Fibroblast of lung (primary cell): Measurements from ENCODE around the gene UVRAG. TPM values are rescaled to one million over a fixed set of nuclear protein-coding genes. Genes with fewer than 3 reads are reported as not detected.

Experiments
- DNase-seq, 2 donors: peaks; one replicate each; pipeline versions ENCODE4 v3.0.0 to v3.0.0-alpha.2; 2010; ENCODE audit warnings: low read depth in 2 of 2
- H2AFZ ChIP-seq: 2 replicates; pipeline ENCODE4 v1.5.1; 2012; ENCODE audit warnings: low read length, control low read depth, inconsistent platforms
- H3K27ac ChIP-seq: 2 replicates; pipeline ENCODE4 v1.5.1; 2011; ENCODE audit warnings: low read length, control low read depth; ENCODE audit not compliant: insufficient read depth
- H3K27me3 ChIP-seq: 2 replicates; pipeline ENCODE4 v1.5.1; 2011; ENCODE audit warnings: mild to moderate bottlenecking, low read length; ENCODE audit not compliant: control insufficient read depth, insufficient read depth
- H3K36me3 ChIP-seq: 2 replicates; pipeline ENCODE4 v1.5.1; 2011; ENCODE audit warnings: low read length; ENCODE audit not compliant: control insufficient read depth, insufficient read depth
- H3K4me1 ChIP-seq: 2 replicates; pipeline ENCODE4 v1.5.1; 2011; ENCODE audit warnings: low read length; ENCODE audit not compliant: control insufficient read depth, insufficient read depth; ENCODE audit errors: extremely low read depth
- H3K4me2 ChIP-seq: 2 replicates; pipeline ENCODE4 v1.5.1; 2011; ENCODE audit warnings: low read length, control low read depth; ENCODE audit not compliant: insufficient read depth; ENCODE audit errors: extremely low read depth
- H3K4me3 ChIP-seq, 4 experiments: fragments of 200-600 bp in 1 of 4; sonication (generic) in 1 of 4; replicated peaks in 1 of 4; 2 replicates each; pipeline ENCODE4 v1.5.1; 2011 to 2016; ENCODE audit warnings: low read length in 4 of 4, low read depth in 3 of 4, mild to moderate bottlenecking in 3 of 4, control low read depth in 2 of 4, inconsistent platforms in 1 of 4, mixed read lengths in 1 of 4; ENCODE audit not compliant: insufficient read depth in 1 of 4; ENCODE audit errors: control extremely low read depth in 1 of 4
- H3K79me2 ChIP-seq: 2 replicates; pipeline ENCODE4 v1.5.1; 2012; ENCODE audit warnings: mild to moderate bottlenecking, low read length, inconsistent platforms; ENCODE audit not compliant: control insufficient read depth, insufficient read depth
- H3K9ac ChIP-seq: 2 replicates; pipeline ENCODE4 v1.5.1; 2011; ENCODE audit warnings: mild to moderate bottlenecking, low read length, control low read depth; ENCODE audit not compliant: insufficient read depth
- H3K9me3 ChIP-seq: 2 replicates; pipeline ENCODE4 v1.5.1; 2012; ENCODE audit warnings: low read depth, low read length; ENCODE audit not compliant: control insufficient read depth, insufficient read depth
- H4K20me1 ChIP-seq: 2 replicates; pipeline ENCODE4 v1.5.1; 2011; ENCODE audit warnings: low read length; ENCODE audit not compliant: control insufficient read depth, insufficient read depth; ENCODE audit errors: extremely low read depth
- EZH2 ChIP-seq: IDR thresholded peaks from 2 replicates; pipeline ENCODE4 v1.5.1; 2012; ENCODE audit warnings: low read length, control low read depth, mild to moderate bottlenecking; ENCODE audit errors: missing control alignments
- polyA plus RNA-seq, 2 donors: library from polyadenylated mRNA; depleted of rRNA in 1 of 2; stranded (reverse) in 1 of 2; unstranded in 1 of 2; fragments of >200 nt; gene quantifications; 2 replicates each; pipeline ENCODE4 v1.2.1, GENCODE V29; 2011 to 2012; ENCODE audit warnings: missing spikeins in 1 of 2
- total RNA-seq: library from RNA; depleted of rRNA; stranded (reverse); fragments of >200 nt; gene quantifications from 2 replicates; pipeline ENCODE4 v1.2.1, GENCODE V29; 2014
- TF ChIP-seq, protein P1 (sequence below), 2 donors: IDR thresholded peaks in 1 of 2; conservative IDR thresholded peaks in 1 of 2; 1 replicate in 1 of 2; 2 replicates in 1 of 2; pipeline ENCODE4 v1.5.1; 2011 to 2012; ENCODE audit warnings: low read length in 2 of 2, control low read depth in 1 of 2, inconsistent platforms in 1 of 2, low read depth in 1 of 2, mild to moderate bottlenecking in 1 of 2

UVRAG gene
- total and polyA plus RNA-seq, 2 donors (not counting 1 experiment from before 2014, with no cell fraction given) = 15.8 to 22.1 TPM

- H3K4me2 ChIP-seq = peak overlapping the region; percentile 78
- peaks cover 8% of the 10 kb centered on the region for H3K4me1 ChIP-seq
- H3K9ac ChIP-seq = peak overlapping the region; percentile 87
- no peaks in the 10 kb centered on the region for H3K27me3 ChIP-seq
- H3K27ac ChIP-seq = peak overlapping the region; percentile 83
- no peaks in the 10 kb centered on the region for H3K9me3 ChIP-seq
- no peaks in the 10 kb centered on the region for H3K36me3 ChIP-seq
- H2AFZ ChIP-seq = peak overlapping the region; percentile 29
- TF ChIP-seq, protein P1, sequence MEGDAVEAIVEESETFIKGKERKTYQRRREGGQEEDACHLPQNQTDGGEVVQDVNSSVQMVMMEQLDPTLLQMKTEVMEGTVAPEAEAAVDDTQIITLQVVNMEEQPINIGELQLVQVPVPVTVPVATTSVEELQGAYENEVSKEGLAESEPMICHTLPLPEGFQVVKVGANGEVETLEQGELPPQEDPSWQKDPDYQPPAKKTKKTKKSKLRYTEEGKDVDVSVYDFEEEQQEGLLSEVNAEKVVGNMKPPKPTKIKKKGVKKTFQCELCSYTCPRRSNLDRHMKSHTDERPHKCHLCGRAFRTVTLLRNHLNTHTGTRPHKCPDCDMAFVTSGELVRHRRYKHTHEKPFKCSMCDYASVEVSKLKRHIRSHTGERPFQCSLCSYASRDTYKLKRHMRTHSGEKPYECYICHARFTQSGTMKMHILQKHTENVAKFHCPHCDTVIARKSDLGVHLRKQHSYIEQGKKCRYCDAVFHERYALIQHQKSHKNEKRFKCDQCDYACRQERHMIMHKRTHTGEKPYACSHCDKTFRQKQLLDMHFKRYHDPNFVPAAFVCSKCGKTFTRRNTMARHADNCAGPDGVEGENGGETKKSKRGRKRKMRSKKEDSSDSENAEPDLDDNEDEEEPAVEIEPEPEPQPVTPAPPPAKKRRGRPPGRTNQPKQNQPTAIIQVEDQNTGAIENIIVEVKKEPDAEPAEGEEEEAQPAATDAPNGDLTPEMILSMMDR (conservative IDR thresholded peaks at IDR 0.05 in 1 of 2, IDR thresholded peaks at IDR 0.05 in 1 of 2; ENCODE audit: low read depth in 1 of 2, low read length in 2 of 2) = no peak
- TF ChIP-seq EZH2 = no peak
- DNase-seq = peak; percentile 24 to 46
- H3K79me2 ChIP-seq = peaks cover 16% of the 10 kb centered on the region
- peak overlapping the region; percentile 78 to 94 (median 92) for H3K4me3 ChIP-seq
- H4K20me1 ChIP-seq = no peaks in the 10 kb centered on the region
Observed at GRCh38 chr11:75815345-75816168, 547 bp downstream of the UVRAG start.

DNA sequence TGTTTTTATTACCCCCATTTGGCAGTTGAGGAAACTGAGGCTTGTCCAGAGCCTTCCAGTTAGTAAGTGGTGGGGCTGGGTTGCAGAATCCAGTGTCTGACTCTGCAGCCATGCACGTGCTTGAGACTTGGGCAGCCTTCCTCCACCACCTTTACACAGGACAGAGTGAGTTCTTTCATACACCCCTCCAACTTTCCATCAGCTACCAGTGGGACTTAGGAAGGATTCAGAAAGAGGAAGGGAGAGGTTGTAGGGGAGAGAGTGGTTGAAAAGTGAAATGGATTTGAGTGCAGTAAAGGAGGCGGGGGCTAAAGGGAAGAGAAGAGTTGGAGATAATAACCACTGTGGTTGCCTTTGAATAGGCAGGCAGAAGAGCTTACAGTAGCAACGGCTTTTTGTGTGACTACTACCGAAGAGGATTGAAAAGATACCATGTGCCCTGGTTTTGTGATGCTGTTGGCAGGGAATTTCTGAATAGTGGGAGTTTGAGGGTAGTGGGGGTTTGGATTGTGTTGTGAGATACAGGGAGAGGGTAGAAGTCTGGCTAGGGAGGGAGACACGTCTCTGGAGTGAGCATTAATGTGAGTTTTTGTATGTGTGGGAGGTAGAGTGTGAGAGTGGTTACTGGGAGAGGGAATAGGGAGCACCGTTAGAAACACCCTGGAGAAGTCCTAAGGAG, 1.7 kb downstream of the UVRAG start:
- H3K4me2 ChIP-seq = peak overlapping the region; percentile 78
- peak in 1 of 2 donors; percentile 23 for DNase-seq
- H3K79me2 ChIP-seq = peaks cover 23% of the 10 kb centered on the region
- peaks cover 10% of the 10 kb centered on the region for H3K4me1 ChIP-seq
- H2AFZ ChIP-seq = no peak overlapping the region
- no peaks in the 10 kb centered on the region for H4K20me1 ChIP-seq
- H3K9me3 ChIP-seq = no peaks in the 10 kb centered on the region
- no peak overlapping the region for H3K27ac ChIP-seq
- H3K27me3 ChIP-seq = no peaks in the 10 kb centered on the region
- no peak for TF ChIP-seq EZH2
- TF ChIP-seq, protein P1 (conservative IDR thresholded peaks at IDR 0.05 in 1 of 2, IDR thresholded peaks at IDR 0.05 in 1 of 2; ENCODE audit: low read depth in 1 of 2, low read length in 2 of 2) = no peak
- no peaks in the 10 kb centered on the region for H3K36me3 ChIP-seq
- no peak overlapping the region for H3K9ac ChIP-seq
- H3K4me3 ChIP-seq = peak overlapping the region; percentile 78 to 94 (median 92)

GRCh38 chr11:75820645-75821044, 5.6 kb downstream of the UVRAG start:
- Histone ChIP-seq H3K9me3 (no peaks in the 10 kb centered on the region), H4K20me1 (no peaks in the 10 kb centered on the region), H3K4me3 (no peak overlapping the region), H3K27me3 (no peaks in the 10 kb centered on the region), H3K9ac (no peak overlapping the region), H3K36me3 (no peaks in the 10 kb centered on the region), H2AFZ (no peak overlapping the region), H3K4me2 (no peak overlapping the region), H3K4me1 (peaks cover 6% of the 10 kb centered on the region), H3K79me2 (peaks cover 26% of the 10 kb centered on the region), H3K27ac (no peak overlapping the region)
- peak; percentile 46 to 70 for DNase-seq
- TF ChIP-seq, protein P1 (conservative IDR thresholded peaks at IDR 0.05 in 1 of 2, IDR thresholded peaks at IDR 0.05 in 1 of 2; ENCODE audit: low read depth in 1 of 2, low read length in 2 of 2) = no peak
- TF ChIP-seq EZH2 = no peak
